Left lung (tissue), 10 donors: ENCODE measurements around the gene DCAF15. TPM values are rescaled to one million over a fixed set of nuclear protein-coding genes. Genes with fewer than 3 reads are reported as not detected.

Experiments
- ATAC-seq: fragments of 200-7000 bp; cut with Tn5 transposase; one replicate; pipeline ENCODE4 v1.9.1; 2020; ENCODE audit warnings: moderate library complexity
- DNase-seq, 4 donors: peaks; one replicate each; pipeline ENCODE4 v3.0.0-alpha.2; 2013 to 2020
- H3K27ac ChIP-seq, 2 donors: fragments of 200-600 bp; sonication (generic) in 1 of 2; one replicate each; pipeline versions ENCODE4 v1.5.0 to v1.8.0; 2020 to 2021
- H3K27me3 ChIP-seq, 2 donors: fragments of 200-600 bp; sonication (generic) in 1 of 2; one replicate each; pipeline versions ENCODE4 v1.5.0 to v1.8.0; 2020 to 2021
- H3K36me3 ChIP-seq, 2 donors: fragments of 200-600 bp; sonication (generic) in 1 of 2; one replicate each; pipeline versions ENCODE4 v1.5.0 to v1.8.0; 2020 to 2021
- H3K4me1 ChIP-seq, 2 donors: fragments of 200-600 bp; one replicate each; pipeline ENCODE4 v1.8.0; 2021
- H3K4me3 ChIP-seq, 2 donors: fragments of 200-600 bp; sonication (generic) in 1 of 2; one replicate each; pipeline versions ENCODE4 v1.5.0 to v1.8.0; 2020 to 2021; ENCODE audit warnings: mild to moderate bottlenecking in 1 of 2
- H3K9me3 ChIP-seq, 2 donors: fragments of 200-600 bp; sonication (generic) in 1 of 2; one replicate each; pipeline versions ENCODE4 v1.5.0 to v1.8.0; 2020 to 2021
- CTCF ChIP-seq, 2 donors: fragments of 200-600 bp; sonication (generic) in 1 of 2; IDR thresholded peaks; one replicate each; pipeline versions ENCODE4 v1.5.0 to v1.8.0; 2021; ENCODE audit warnings: antibody characterized with exemption in 2 of 2
- intact Hi-C, 2 donors: fragments of 100-400 bp; cut with DNase I; formaldehyde crosslinking; loops; one replicate each; pipeline versions ENCODE4 v1.11.2 to v1.14.2; 2022
- polyA plus RNA-seq, 6 donors: library from polyadenylated mRNA; unstranded; fragments of 120-200 nt; gene quantifications; one replicate each; pipeline ENCODE4 v1.2.1, GENCODE V29; 2013; ENCODE audit not compliant: insufficient read length in 6 of 6
- total RNA-seq, 2 donors: library from RNA; stranded (reverse); fragmentation: NEBNext Ultra II Directional; extraction: Animal tissue kit (Norgen Biotek cat#: 25700); gene quantifications; one replicate each; pipeline ENCODE4 v1.2.1, GENCODE V29; 2021
- donor health status: DM: no; HTN: yes; CAD: no.
- donor health status: DM: no; HTN: no; CAD: no.

Gene DCAF15
- total and polyA plus RNA-seq, 8 donors: 20.2 to 33.7 (median 29.3) TPM

- no peak for TF ChIP-seq CTCF (IDR thresholded peaks at IDR 0.05)
- Histone ChIP-seq H3K27me3 (peaks cover 0 to 6% of the 10 kb centered on the region in 2 donors), H3K4me1 (peaks cover 0 to 19% of the 10 kb centered on the region in 2 donors), H3K9me3 (no peaks in the 10 kb centered on the region), H3K4me3 (no peak overlapping the region), H3K36me3 (peaks cover 0 to 47% of the 10 kb centered on the region in 2 donors), H3K27ac (no peak overlapping the region)
- DNase-seq (no peak), ATAC-seq (no peak)
- intact Hi-C loops: no loop called here
These were observed 24.1 kb downstream of the DCAF15 start for GRCh38 chr19:13976446-13976845.

- DNase-seq (peak in 1 of 4 donors; percentile 63), ATAC-seq (no peak)
- H3K9me3 ChIP-seq: no peaks in the 10 kb centered on the region
- H3K36me3 ChIP-seq: peaks cover 0 to 47% of the 10 kb centered on the region in 2 donors
- peak overlapping the region; percentile 68 to 71 for H3K27ac ChIP-seq
- TF ChIP-seq CTCF (IDR thresholded peaks at IDR 0.05): no peak
- H3K4me3 ChIP-seq: no peak overlapping the region
- peaks cover 0 to 19% of the 10 kb centered on the region in 2 donors for H3K4me1 ChIP-seq
- intact Hi-C loops: no loop called here
- peaks cover 0 to 6% of the 10 kb centered on the region in 2 donors for H3K27me3 ChIP-seq
These were observed 25.5 kb downstream of the DCAF15 start for GRCh38 chr19:13977803-13978202.

GRCh38 chr19:13978351-13979243 lies 26.3 kb downstream of the DCAF15 start:
- intact Hi-C loops: no loop called here
- Histone ChIP-seq H3K4me3 (peak overlapping the region; percentile 33 to 48), H3K36me3 (peaks cover 0 to 45% of the 10 kb centered on the region in 2 donors), H3K4me1 (peaks cover 0 to 19% of the 10 kb centered on the region in 2 donors), H3K9me3 (no peaks in the 10 kb centered on the region), H3K27me3 (peaks cover 0 to 6% of the 10 kb centered on the region in 2 donors), H3K27ac (peak overlapping the region; percentile 68 to 71)
- no peak for TF ChIP-seq CTCF (IDR thresholded peaks at IDR 0.05)
- DNase-seq (peak; percentile 57 to 91 (median 86)), ATAC-seq (peak; percentile 89)

GRCh38 chr19:13979244-13979615 lies 26.9 kb downstream of the DCAF15 start:
- Histone ChIP-seq H3K36me3 (peaks cover 0 to 40% of the 10 kb centered on the region in 2 donors), H3K4me1 (peaks cover 0 to 19% of the 10 kb centered on the region in 2 donors), H3K27me3 (peaks cover 0 to 6% of the 10 kb centered on the region in 2 donors), H3K27ac (peak overlapping the region; percentile 68 to 71), H3K9me3 (no peaks in the 10 kb centered on the region), H3K4me3 (peak overlapping the region; percentile 33 to 48)
- peak; percentile 14 for ATAC-seq
- intact Hi-C loops: no loop called here
- no peak for TF ChIP-seq CTCF (IDR thresholded peaks at IDR 0.05)
- DNase-seq: peak in 1 of 4 donors; percentile 78

GRCh38 chr19:13979686-13980085 lies 27.4 kb downstream of the DCAF15 start:
- no peak overlapping the region for H3K4me3 ChIP-seq
- no peak overlapping the region for H3K27ac ChIP-seq
- peaks cover 0 to 23% of the 10 kb centered on the region in 2 donors for H3K4me1 ChIP-seq
- peaks cover 0 to 40% of the 10 kb centered on the region in 2 donors for H3K36me3 ChIP-seq
- no peaks in the 10 kb centered on the region for H3K9me3 ChIP-seq
- TF ChIP-seq CTCF (IDR thresholded peaks at IDR 0.05): no peak
- no peak for ATAC-seq
- DNase-seq: no peak
- intact Hi-C loops: no loop called here
- peaks cover 0 to 6% of the 10 kb centered on the region in 2 donors for H3K27me3 ChIP-seq
